Measurements from ENCODE around the gene RAB1B. TPM values are rescaled to one million over a fixed set of nuclear protein-coding genes. Genes with fewer than 3 reads are reported as not detected.

Gene RAB1B
- total RNA-seq, 1 experiment from 2014 or later: 148 TPM

DNA sequence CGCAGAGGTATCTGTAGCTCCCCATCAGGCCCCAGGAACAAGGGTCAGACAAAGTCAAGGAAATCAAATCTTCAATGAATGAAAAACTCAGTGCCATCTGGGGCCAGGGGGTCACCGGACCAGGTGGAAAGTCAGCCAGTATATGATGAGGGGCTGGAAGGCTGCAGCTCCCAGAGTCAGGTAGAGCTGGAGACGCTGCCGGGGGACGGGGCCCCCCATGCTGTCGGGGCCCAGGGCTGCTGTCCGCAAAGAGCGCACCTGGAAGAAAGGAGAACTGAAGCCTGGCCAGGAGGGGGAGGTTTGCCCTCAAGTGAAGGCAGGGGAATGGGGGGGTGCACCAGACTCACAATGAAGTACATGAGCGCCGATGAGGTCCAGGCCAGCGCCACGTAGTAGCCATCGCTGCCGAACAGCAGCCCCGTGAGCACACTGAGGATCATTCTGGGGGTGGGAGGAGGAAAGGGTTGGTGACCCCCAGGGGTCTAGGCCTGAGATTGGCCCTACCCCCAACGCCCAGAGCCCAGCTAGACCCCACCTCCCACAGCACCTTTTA, 16.2 kb downstream of the RAB1B start:
- H3K4me3 ChIP-seq (replicated peaks in 1 of 2; ENCODE audit: low read depth in 1 of 2, low read length in 2 of 2): no peak overlapping the region
- H4K20me1 ChIP-seq (ENCODE audit: insufficient read depth): no peaks in the 10 kb centered on the region
- no peak overlapping the region for H3K4me2 ChIP-seq (ENCODE audit: low read length)
- no TSS peak for BruUV-seq (replicated peaks)
- no peak overlapping the region for H3K27ac ChIP-seq (ENCODE audit: low read depth, low read length)
- H3K9me3 ChIP-seq (ENCODE audit: control insufficient read depth in 1 of 2, insufficient read depth in 1 of 2, low read depth in 1 of 2, low read length in 2 of 2): no peaks in the 10 kb centered on the region
- POLR2A ChIA-PET: no interaction called here
- no peaks in the 10 kb centered on the region for H3K9me2 ChIP-seq (ENCODE audit: insufficient read depth)
- H3K9ac ChIP-seq (ENCODE audit: low read length): no peak overlapping the region
- TF ChIP-seq ATF3 (IDR thresholded peaks at IDR 0.05) (no peak), POLR2AphosphoS5 (IDR thresholded peaks at IDR 0.05; ENCODE audit: low read depth, low read length) (no peak), ZFX (IDR thresholded peaks at IDR 0.05) (no peak), YY1 (IDR thresholded peaks at IDR 0.05; ENCODE audit: extremely low read depth, insufficient replicate concordance, low read depth, low read length) (no peak), FOSL1 (IDR thresholded peaks at IDR 0.05; ENCODE audit: low read depth) (no peak), ZNF274 (IDR thresholded peaks at IDR 0.05; ENCODE audit: low read depth, low read length) (no peak), JUND (IDR thresholded peaks at IDR 0.05) (no peak), TCF7L2 (IDR thresholded peaks at IDR 0.05; ENCODE audit: borderline replicate concordance, extremely low read depth, insufficient read depth, insufficient read length) (no peak), ELF1 (IDR thresholded peaks at IDR 0.05; ENCODE audit: borderline replicate concordance, low read depth) (no peak), SIN3A (IDR thresholded peaks at IDR 0.05; ENCODE audit: low read depth) (no peak), POLR2A (IDR thresholded peaks at IDR 0.05; ENCODE audit: borderline replicate concordance, extremely low read depth, insufficient read depth, insufficient read length) (no peak), EZH2phosphoT487 (IDR thresholded peaks at IDR 0.05; ENCODE audit: borderline replicate concordance) (no peak), EZH2 (IDR thresholded peaks at IDR 0.05) (no peak), ZBTB33 (IDR thresholded peaks at IDR 0.05; ENCODE audit: extremely low read depth, insufficient replicate concordance, low read length) (no peak), SP1 (IDR thresholded peaks at IDR 0.05; ENCODE audit: low read depth) (no peak), SRF (IDR thresholded peaks at IDR 0.05; ENCODE audit: low read depth) (no peak), CTCF (IDR thresholded peaks at IDR 0.05 in 2 of 3, conservative IDR thresholded peaks at IDR 0.05 in 1 of 3; ENCODE audit: borderline replicate concordance in 1 of 3, insufficient read depth in 1 of 3, low read depth in 2 of 3, low read length in 2 of 3) (no peak), CBX3 (IDR thresholded peaks at IDR 0.05; ENCODE audit: low read depth) (no peak), RAD21 (IDR thresholded peaks at IDR 0.05; ENCODE audit: low read depth) (no peak)
- ATAC-seq (no peak), DNase-seq (ENCODE audit: low read depth, low spot score) (no peak)
- H3K36me3 ChIP-seq (ENCODE audit: control insufficient read depth in 1 of 2, insufficient read depth in 2 of 2, low read length in 2 of 2): no peaks in the 10 kb centered on the region
- CTCF ChIA-PET: interaction anchor here (1.1 kb wide), 1 partner anchor 573 kb away, joined by 3 read pairs; the partner anchor contains the start of gene KAT5
- intact Hi-C loops (cut with micrococcal nuclease): no loop called here
- H3K27me3 ChIP-seq (ENCODE audit: insufficient read depth, low read length): no peaks in the 10 kb centered on the region
- H2AFZ ChIP-seq (ENCODE audit: low read depth, low read length, poor library complexity, severe bottlenecking): no peak overlapping the region
- peaks cover 19% of the 10 kb centered on the region for H3K79me2 ChIP-seq (ENCODE audit: insufficient read depth, low read length)
- H3K4me1 ChIP-seq (ENCODE audit: control insufficient read depth in 1 of 2, insufficient read depth in 2 of 2, low read length in 2 of 2): peaks cover 4 to 39% of the 10 kb centered on the region in 2 experiments; a peak in 3 of 4 replicates
- RAD21 ChIA-PET (ENCODE audit: low non-redundant PET in 1 of 2, low total read pairs in 2 of 2, uncharacterized antibody in 2 of 2, unreplicated experiment in 2 of 2): no interaction called here
